ENCODE measurements around the gene PLEKHH2. TPM values are rescaled to one million over a fixed set of nuclear protein-coding genes. Genes with fewer than 3 reads are reported as not detected.
"Not testable (repeated sequence)": the region's sequence is repeated elsewhere in the genome, so short reads cannot be mapped to it uniquely, and the experiment has no call there.

PLEKHH2 gene
- total and polyA plus RNA-seq, 2 experiments from 2014 or later: 1.1 to 2.2 TPM

GRCh38 chr2:43724728-43725526, 87.9 kb downstream of the PLEKHH2 start:
- DNase-seq: no peak
- H3K9me2 ChIP-seq (ENCODE audit: insufficient read depth): no peaks in the 10 kb centered on the region
- H3K36me3 ChIP-seq (ENCODE audit: low read depth): no peaks in the 10 kb centered on the region
- H3K9ac ChIP-seq: no peak overlapping the region
- no peak overlapping the region for H3K27ac ChIP-seq
- no peaks in the 10 kb centered on the region for H3K4me1 ChIP-seq (ENCODE audit: insufficient read depth)
- no peaks in the 10 kb centered on the region for H3K79me2 ChIP-seq (ENCODE audit: insufficient read depth)
- no peaks in the 10 kb centered on the region for H4K20me1 ChIP-seq (ENCODE audit: insufficient read depth)
- H3K4me2 ChIP-seq (ENCODE audit: unreplicated experiment): no peak overlapping the region
- in situ Hi-C loops (cut with MboI): no loop called here
- no peak overlapping the region for H2AFZ ChIP-seq
- H3K4me3 ChIP-seq: no peak overlapping the region
- no peaks in the 10 kb centered on the region for H3K27me3 ChIP-seq (replicated peaks; ENCODE audit: insufficient read depth)
- 88 to 98% methylated on average over 4 of the region's 4 CpGs for WGBS, 2 experiments (ENCODE audit: low coverage in 1 of 2, low lambda C conversion rate in 2 of 2, missing lambda C conversion rate in 2 of 2)
- no peaks in the 10 kb centered on the region for H3K9me3 ChIP-seq (ENCODE audit: low read depth)
- no peaks in the 10 kb centered on the region for H3F3A ChIP-seq (ENCODE audit: insufficient read depth)
- TF ChIP-seq EZH2phosphoT487 (IDR thresholded peaks at IDR 0.05; ENCODE audit: insufficient read depth, low read depth) (no peak), EZH2 (IDR thresholded peaks at IDR 0.05; ENCODE audit: insufficient read depth, poor library complexity, severe bottlenecking) (no peak)

DNA sequence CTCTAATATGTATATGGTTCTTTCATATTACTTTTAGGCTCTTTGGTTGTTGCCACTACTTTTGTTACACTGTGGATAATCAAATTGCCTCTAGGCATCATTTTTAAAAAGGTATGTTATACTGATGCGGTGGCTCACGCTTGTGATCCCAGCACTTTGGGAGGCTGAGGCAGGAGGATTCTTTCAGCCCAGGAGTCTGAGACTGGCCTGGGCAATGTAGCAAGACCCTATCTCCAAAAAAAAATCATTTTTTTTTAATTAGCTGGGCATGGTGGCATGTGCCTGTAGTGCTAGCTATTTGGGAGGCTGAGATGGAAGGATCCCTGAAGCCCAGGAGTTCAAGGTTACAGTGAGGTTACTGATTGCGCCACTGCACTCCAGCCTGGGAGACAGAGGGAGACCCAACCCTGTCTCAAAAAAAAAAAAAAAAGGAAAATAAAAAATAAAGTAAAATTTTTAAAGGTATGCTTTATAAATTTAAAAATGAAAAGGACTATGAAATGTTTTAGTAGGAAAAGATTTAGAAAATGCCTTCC, 88.7 kb downstream of the PLEKHH2 start:
- H3K9ac ChIP-seq: no peak overlapping the region
- H3K79me2 ChIP-seq (ENCODE audit: insufficient read depth): no peaks in the 10 kb centered on the region
- no peak for DNase-seq
- H2AFZ ChIP-seq: no peak overlapping the region
- H4K20me1 ChIP-seq (ENCODE audit: insufficient read depth): no peaks in the 10 kb centered on the region
- H3K4me3 ChIP-seq: no peak overlapping the region
- no peaks in the 10 kb centered on the region for H3K36me3 ChIP-seq (ENCODE audit: low read depth)
- no peaks in the 10 kb centered on the region for H3F3A ChIP-seq (ENCODE audit: insufficient read depth)
- no peaks in the 10 kb centered on the region for H3K9me3 ChIP-seq (ENCODE audit: low read depth)
- WGBS, 2 experiments (ENCODE audit: low coverage in 1 of 2, low lambda C conversion rate in 2 of 2, missing lambda C conversion rate in 2 of 2): 100% methylated on average over 3 of the region's 3 CpGs
- H3K9me2 ChIP-seq (ENCODE audit: insufficient read depth): no peaks in the 10 kb centered on the region
- no peaks in the 10 kb centered on the region for H3K4me1 ChIP-seq (ENCODE audit: insufficient read depth)
- in situ Hi-C loops (cut with MboI): no loop called here
- H3K4me2 ChIP-seq (ENCODE audit: unreplicated experiment): no peak overlapping the region
- H3K27ac ChIP-seq: no peak overlapping the region
- no peaks in the 10 kb centered on the region for H3K27me3 ChIP-seq (replicated peaks; ENCODE audit: insufficient read depth)
- no peak for TF ChIP-seq EZH2phosphoT487 (IDR thresholded peaks at IDR 0.05; ENCODE audit: insufficient read depth, low read depth)
- TF ChIP-seq EZH2 (IDR thresholded peaks at IDR 0.05; ENCODE audit: insufficient read depth, poor library complexity, severe bottlenecking): no peak

GRCh38 chr2:43726961-43727633, 90.0 kb downstream of the PLEKHH2 start:
- peak; percentile 6 for DNase-seq
- H3K4me2 ChIP-seq (ENCODE audit: unreplicated experiment); H3K4me1 ChIP-seq (ENCODE audit: insufficient read depth); H4K20me1 ChIP-seq (ENCODE audit: insufficient read depth); H3K79me2 ChIP-seq (ENCODE audit: insufficient read depth); in situ Hi-C loops (cut with MboI); H3K36me3 ChIP-seq (ENCODE audit: low read depth); H2AFZ ChIP-seq; H3K27me3 ChIP-seq (replicated peaks; ENCODE audit: insufficient read depth); H3K9ac ChIP-seq; H3K4me3 ChIP-seq; H3K9me2 ChIP-seq (ENCODE audit: insufficient read depth); H3F3A ChIP-seq (ENCODE audit: insufficient read depth); H3K27ac ChIP-seq; H3K9me3 ChIP-seq (ENCODE audit: low read depth): not testable (repeated sequence)
- WGBS, 2 experiments (ENCODE audit: low coverage in 1 of 2, low lambda C conversion rate in 2 of 2, missing lambda C conversion rate in 2 of 2): 79 to 84% methylated on average over 14 of the region's 14 CpGs

- Histone ChIP-seq H3K9ac (no peak overlapping the region), H3F3A (ENCODE audit: insufficient read depth) (no peaks in the 10 kb centered on the region), H3K4me2 (ENCODE audit: unreplicated experiment) (no peak overlapping the region), H3K36me3 (ENCODE audit: low read depth) (no peaks in the 10 kb centered on the region), H3K79me2 (ENCODE audit: insufficient read depth) (no peaks in the 10 kb centered on the region), H4K20me1 (ENCODE audit: insufficient read depth) (no peaks in the 10 kb centered on the region), H3K4me3 (no peak overlapping the region), H3K27me3 (replicated peaks; ENCODE audit: insufficient read depth) (no peaks in the 10 kb centered on the region), H3K9me2 (ENCODE audit: insufficient read depth) (no peaks in the 10 kb centered on the region), H3K27ac (no peak overlapping the region), H3K9me3 (ENCODE audit: low read depth) (no peaks in the 10 kb centered on the region), H3K4me1 (ENCODE audit: insufficient read depth) (no peaks in the 10 kb centered on the region), H2AFZ (no peak overlapping the region)
- 98 to 99% methylated on average over 2 of the region's 2 CpGs for WGBS, 2 experiments (ENCODE audit: low coverage in 1 of 2, low lambda C conversion rate in 2 of 2, missing lambda C conversion rate in 2 of 2)
- in situ Hi-C loops (cut with MboI): no loop called here
- DNase-seq: no peak
- TF ChIP-seq EZH2 (IDR thresholded peaks at IDR 0.05; ENCODE audit: insufficient read depth, poor library complexity, severe bottlenecking) (no peak), EZH2phosphoT487 (IDR thresholded peaks at IDR 0.05; ENCODE audit: insufficient read depth, low read depth) (no peak)
Measured at GRCh38 chr2:43727634-43728014, 90.6 kb downstream of the PLEKHH2 start.
